GM18868 (cell line): ENCODE measurements around the gene ARL6IP4.
"Not testable (repeated sequence)": the region's sequence is repeated elsewhere in the genome, so short reads cannot be mapped to it uniquely, and the experiment has no call there.

Experiments
- ATAC-seq: cut with Tn5 transposase; IDR thresholded peaks from one replicate; pipeline ENCODE4 v1.9.1; 2021; ENCODE audit warnings: mild to moderate bottlenecking, moderate library complexity; ENCODE audit not compliant: unreplicated experiment

Gene ARL6IP4

GRCh38 chr12:122980183-122981035 is at the start of gene ARL6IP4:
Gene ARL6IP4 (plus strand): TSS chr12:122980681. CDS start chr12:122981140, 459 bp downstream.
- peak; percentile 63 for ATAC-seq

DNA sequence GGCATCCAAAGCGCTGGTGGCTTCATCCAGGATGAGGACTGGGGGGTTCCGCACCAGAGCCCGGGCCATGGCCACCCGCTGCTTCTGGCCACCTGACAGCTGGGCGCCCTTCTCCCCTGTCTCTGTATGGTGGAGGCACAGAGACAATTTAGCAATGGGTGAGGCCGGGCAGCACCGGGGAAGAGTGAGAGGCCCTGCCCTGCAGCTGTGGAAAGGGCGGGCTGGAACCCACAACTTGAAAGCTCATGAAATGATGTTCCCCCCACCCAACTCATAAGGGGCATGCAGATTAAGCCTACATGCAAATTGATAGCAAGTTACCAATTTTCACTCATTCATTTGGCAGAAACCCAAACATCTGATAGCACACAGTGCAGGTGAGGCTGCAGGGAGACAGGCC is 48.3 kb upstream of the ARL6IP4 start:
- no peak for ATAC-seq

DNA sequence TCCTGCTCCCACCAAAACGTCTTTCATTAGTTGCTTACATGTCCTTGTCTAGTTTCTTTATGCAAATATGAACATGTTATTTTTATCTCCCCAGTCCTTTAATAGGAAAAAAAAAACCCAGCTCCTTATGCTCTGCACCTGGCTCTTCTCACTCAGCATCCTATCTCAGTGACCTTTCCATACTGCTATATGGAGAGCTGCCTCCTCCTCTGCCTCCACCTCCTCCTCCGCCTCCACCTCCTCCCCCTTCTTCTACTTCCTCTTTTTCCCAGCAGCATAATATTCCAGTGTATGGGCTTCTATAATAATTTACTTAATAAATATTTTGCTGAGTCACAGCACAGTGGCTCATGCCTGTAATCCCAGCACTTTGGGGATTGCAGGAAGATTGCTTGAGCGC is 45.8 kb upstream of the ARL6IP4 start:
- ATAC-seq, result no peak

DNA sequence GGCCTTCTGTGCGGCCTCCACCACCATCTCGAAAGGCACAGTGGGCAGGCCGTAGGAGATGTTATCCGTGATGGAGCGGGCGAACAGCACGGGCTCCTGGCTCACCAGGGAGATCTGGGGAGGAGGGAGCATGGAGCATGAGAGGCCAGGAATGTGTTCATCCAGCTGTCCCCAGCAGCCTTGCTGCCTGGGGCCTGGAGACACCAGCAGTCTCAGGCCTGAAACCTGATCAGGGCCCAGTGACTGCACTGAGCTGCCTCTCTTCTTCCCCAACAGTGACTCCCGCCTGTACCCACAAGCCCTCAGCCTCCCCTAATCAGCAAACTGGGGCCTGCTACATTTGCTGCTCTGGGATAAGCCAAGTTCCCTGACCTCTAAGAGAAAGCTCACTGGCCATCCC is 45.2 kb upstream of the ARL6IP4 start:
- ATAC-seq, result no peak

DNA sequence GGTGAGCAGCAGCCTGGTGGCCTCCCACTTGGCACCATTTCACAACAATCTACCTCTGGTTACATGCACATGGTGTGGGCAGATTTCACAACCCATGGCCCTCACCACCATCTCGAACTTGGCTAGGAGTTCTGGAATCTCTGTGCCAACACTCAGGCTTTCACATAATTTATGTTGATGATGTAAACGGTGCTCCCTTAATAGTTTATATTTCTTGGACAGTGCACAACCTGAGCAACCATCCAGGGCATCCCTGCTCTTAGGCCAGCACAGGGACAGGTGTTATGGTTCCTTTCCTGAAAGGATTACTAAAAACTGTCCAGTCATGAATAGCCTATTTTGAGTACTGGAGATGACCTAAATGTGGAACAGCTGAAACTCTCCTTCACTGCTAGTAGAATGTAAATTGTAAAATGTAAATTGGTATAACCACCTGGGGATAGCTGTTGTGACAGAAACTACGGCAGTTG is 42.8 kb upstream of the ARL6IP4 start:
- ATAC-seq, result no peak

DNA sequence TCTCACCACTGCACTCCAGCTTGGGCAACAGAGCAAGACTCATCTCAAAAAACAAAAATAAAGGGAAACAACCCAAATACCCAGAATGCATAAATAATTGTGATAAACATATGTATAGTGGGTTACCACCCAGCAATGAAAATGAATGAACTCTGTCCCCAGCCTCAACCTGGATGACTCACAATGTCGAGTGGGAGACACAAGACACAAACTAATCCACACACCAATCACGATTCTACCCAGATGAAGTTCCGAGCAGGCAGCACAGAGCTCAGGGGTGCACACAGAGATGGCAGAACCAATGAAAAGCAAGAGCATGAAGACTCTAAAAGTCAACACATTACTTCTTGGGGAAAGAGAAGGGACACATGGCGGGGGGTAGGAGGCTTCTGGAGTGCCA is 41.4 kb upstream of the ARL6IP4 start:
- ATAC-seq, result no peak

DNA sequence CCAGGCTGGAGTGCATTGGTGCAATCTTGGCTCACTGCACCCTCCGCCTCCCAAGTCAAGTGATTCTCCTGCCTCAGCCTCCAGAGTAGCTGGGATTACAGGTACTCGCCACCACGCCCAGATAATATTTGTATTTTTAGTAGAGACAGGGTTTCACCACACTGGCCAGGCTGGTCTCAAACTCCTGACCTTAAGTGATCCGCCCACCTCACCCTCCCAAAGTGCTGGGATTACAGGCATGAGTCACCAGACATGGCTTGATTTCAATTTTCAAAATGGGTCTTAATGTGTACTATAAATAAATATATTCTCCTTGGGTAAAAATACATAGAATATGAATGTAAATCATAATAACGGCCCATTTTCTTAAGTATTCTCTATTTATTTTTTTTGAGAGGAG is 39.1 kb upstream of the ARL6IP4 start:
- not testable (repeated sequence) for ATAC-seq

DNA sequence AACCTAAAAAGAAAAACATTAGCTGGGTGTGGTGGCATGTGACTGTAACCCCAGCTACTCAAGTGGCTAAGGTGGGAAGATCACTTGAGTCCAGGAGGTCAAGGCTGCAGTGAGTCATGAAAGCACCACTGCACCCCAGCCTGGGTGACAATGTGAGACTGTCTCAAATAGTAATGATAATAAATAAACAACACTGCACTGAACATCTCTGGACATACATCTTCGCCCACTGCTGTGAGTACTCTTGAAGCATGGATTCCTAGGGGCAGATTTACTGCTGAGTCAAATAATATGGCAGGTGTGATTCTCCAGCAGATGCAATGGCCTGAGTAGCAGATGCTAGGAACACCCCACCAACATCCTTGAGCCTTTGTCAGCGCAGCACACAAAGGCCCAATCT is 37.8 kb upstream of the ARL6IP4 start:
- no peak for ATAC-seq

GRCh38 chr12:122943196-122943595 is 37.3 kb upstream of the ARL6IP4 start:
- no peak for ATAC-seq

DNA sequence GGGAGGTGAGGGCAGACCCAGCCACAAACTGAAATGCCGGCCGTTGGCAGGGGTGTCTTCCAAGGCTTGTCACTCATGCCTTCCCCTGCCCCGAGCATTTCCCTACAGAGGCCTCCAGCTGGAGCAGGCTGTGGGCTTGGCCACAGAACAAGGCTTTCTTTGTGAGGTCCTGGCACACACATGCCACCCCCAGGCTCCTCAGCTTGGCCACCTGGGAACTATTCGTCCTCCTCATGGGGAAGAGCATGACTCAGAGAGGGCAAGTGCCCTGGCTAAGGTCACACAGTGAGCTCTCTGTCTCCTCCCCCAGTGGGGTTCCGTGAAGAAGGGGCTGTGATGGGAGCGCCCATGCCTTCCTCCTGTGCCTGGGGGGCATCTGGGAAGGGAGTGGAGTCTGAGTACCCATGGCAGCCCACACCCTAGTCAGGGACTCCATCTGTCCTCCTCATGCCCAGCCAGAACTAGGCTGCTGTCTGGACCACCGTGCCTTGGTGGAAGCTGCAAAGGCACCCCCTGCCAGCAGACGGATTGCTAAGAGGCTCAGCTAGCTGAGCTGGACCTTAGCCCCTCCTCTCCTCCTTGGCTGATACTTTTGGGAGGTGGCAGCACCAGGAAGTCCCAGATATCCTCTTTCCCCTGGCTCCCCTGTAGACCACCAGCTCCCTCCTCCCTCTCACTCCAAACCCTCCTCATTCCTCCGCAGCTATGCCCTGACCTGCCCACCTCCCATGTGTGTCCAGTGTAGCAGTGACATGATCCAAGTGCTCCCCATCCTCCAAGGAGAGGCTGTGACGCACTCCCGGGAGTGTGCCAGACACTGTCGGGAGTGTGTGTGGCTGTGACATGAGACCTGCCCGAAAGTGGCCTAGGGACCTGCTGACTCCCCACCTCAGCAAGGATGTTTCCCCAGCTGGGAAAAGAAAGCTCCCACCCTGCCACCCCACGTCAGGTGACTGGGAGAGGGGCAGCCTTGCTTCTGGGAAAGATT is 35.6 kb upstream of the ARL6IP4 start:
- no peak for ATAC-seq

DNA sequence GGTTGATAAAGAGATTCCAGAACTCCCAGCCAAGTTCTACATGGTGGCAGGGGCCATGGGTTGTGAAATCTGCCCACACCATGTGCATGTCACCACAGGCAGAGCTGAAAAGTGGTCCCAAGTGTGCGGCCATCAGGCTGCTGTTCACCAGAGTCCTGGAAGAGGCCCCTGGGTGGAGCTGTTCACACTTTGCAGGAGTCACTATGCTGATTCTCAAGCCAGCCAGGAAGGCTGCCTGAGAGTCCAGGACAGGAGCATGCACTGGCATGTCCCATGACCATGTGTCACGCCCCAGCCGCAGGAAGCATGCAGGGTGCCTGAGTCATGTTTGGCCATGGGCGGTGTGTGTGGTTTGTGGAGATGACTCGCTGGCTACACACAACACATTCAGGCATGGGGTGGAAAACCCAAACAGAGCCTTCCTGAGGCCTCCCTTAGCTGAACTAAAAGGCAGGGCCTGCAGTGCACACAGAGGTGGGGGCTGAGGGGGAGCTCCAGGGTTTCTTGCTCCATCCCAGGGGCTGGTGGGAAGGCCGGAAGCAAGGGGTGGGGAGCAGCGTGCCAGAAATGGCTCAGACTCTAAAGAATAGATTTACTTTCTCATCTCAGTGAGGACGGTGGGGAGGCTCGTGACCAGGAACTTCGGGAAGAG is 33.7 kb upstream of the ARL6IP4 start:
- peak; percentile 88 for ATAC-seq

DNA sequence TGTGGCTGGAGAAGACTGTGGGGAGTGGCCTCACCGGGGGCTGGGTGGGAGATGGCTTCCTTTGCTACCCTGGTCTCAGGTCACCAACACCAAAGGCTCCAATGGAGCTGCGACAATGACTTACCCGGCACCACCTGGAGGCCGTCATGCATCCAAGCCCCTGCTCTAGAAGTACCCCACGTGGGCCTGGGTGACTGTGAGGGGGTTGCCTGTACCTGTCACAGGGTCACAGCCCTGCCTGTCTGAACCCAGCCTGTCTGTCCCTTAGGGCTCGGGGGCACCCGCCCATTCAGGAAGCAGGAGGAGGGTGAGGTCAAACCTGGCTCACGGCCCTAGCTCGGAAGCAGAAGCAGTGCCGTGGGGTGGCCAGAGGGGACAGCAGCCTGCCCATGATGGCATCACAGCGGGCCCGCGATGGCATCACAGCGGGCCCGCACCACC is 33.1 kb upstream of the ARL6IP4 start:
- ATAC-seq, result peak; percentile 7

DNA sequence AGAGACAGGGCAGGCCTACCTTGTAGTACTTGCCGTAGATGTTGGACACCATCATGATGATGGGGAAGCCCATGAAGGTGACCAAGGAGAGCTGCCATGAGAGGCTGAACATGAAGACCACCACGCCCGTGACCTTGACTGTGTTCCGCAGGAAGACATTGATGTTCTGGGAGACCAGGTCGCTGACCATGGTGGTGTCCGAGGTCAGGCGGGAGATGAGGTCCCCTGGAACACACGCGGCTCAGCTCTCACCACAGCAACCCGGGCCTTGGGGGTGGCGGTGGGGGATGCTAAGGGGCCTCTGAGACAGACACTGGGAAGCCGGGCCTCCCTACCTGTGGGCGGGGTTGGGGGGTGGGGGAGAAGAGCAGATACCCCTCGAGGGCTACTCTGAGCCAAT is 31.9 kb upstream of the ARL6IP4 start:
- no peak for ATAC-seq

- no peak for ATAC-seq
Observed at GRCh38 chr12:122949405-122949804, 31.1 kb upstream of the ARL6IP4 start.

GRCh38 chr12:122949816-122950675 is 30.4 kb upstream of the ARL6IP4 start:
- no peak for ATAC-seq

GRCh38 chr12:122951406-122951805 is 29.1 kb upstream of the ARL6IP4 start:
- no peak for ATAC-seq

DNA sequence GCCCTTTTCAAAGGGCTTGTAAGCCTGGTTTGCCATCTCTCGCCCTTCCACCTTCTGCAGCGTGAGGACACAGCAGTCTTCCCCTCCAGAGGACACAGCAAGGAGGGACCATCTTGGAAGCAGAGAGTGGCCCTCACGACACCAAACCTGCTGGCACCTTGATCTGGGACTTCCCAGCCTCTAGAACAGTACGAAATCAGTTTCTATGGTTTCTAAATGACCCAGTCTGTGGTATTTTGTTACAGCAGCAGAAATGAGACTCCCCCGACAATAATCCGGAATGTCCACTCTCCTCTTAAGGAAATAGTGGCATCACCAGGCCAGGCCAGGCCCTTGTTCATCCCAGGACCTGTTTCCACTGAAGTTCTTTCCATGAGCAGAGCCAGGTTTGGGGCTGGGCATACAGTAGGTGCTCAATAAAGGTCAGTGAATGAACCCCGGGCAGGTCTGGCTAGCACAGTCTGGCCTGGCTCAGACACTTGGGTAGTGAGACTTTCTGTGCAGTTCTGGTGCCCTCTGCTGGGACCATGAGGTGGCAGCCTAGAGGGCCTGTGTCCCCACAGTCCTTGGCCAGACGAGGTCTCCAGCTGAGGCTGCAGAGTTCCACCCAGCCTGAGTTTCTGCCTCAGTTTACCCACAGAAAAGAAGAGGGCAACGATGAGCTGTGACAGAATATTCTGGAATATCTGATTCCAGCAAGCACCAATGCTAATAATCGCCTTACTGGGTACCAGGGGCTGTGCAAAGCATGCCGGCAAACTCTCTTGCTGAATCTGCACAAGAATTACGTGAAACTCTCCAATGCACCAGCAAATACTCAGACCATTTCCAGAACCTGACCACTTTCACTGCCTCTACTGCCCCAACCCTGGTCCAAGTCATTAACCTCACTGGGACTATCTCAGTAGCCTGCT is 28.2 kb upstream of the ARL6IP4 start:
- ATAC-seq, result peak; percentile 54

- no peak for ATAC-seq
Observed at GRCh38 chr12:122955156-122955555, 25.3 kb upstream of the ARL6IP4 start.

DNA sequence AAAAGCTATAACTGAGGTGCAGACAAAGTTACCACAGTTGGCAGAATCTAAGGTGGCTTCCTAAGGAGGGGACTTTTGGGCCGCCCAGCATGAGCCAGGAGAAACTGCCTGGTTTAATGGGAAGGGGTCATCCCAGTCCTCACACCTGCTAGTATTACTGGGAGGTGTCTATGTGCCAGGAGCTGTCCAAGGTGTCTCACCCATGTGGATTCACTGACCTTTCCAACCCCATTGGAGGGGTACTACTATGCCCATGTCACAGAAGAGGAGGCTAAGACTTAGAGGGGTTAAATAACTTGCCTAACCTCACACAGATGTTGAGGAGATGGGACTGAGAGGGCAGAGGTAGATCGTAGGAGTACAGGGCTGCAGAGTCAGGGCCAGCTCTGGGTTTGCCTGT is 24.4 kb upstream of the ARL6IP4 start:
- ATAC-seq, result no peak
